Measurements from ENCODE around the gene L3MBTL4. TPM values are rescaled to one million over a fixed set of nuclear protein-coding genes. Genes with fewer than 3 reads are reported as not detected.

Gene L3MBTL4
- total and polyA plus RNA-seq, 4 donors = 2.3 to 15.0 (median 5.0) TPM

DNA sequence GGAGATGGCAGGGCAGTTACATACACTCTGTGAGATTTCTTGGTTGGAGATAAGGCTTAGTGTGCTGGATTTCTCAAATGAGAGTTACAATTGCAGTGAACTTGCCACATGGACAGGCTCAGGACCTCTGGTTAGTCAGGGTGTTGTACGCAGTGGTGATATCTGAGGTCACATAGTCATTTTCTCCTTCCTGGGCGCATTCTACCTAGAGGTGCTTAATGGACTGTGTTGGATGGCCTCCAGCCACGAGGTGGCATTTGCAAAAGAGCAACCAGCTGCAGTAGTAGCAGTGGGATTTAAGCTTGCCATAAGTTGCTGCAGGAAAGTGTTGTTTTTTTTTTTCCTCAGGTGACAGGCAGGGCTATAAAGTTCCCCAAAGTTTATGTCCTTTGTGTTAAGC lies 345.6 kb downstream of the L3MBTL4 start:
- Histone ChIP-seq H3K9me3 (ENCODE audit: control insufficient read depth in 4 of 4, low read length in 3 of 4) (no peaks in the 10 kb centered on the region), H3K9ac (ENCODE audit: low read depth in 1 of 2, low read length in 2 of 2) (no peak overlapping the region), H3K27ac (ENCODE audit: low read depth in 1 of 2, low read length in 2 of 2) (no peak overlapping the region), H3K36me3 (ENCODE audit: control insufficient read depth in 4 of 4, insufficient read depth in 3 of 4, low read depth in 1 of 4, low read length in 3 of 4) (no peaks in the 10 kb centered on the region), H3K4me3 (ENCODE audit: low read depth in 1 of 3, low read length in 3 of 3) (no peak overlapping the region), H3K27me3 (ENCODE audit: control insufficient read depth in 4 of 4, insufficient read depth in 4 of 4, low read length in 3 of 4) (no peaks in the 10 kb centered on the region), H3K4me1 (ENCODE audit: control insufficient read depth in 4 of 4, insufficient read depth in 4 of 4, low read length in 3 of 4) (no peaks in the 10 kb centered on the region)
- WGBS = 95% methylated on average over 3 of the region's 3 CpGs
- no peak for TF ChIP-seq JUND (IDR thresholded peaks at IDR 0.05)
- DNase-seq (ENCODE audit: low spot score) = no peak

DNA sequence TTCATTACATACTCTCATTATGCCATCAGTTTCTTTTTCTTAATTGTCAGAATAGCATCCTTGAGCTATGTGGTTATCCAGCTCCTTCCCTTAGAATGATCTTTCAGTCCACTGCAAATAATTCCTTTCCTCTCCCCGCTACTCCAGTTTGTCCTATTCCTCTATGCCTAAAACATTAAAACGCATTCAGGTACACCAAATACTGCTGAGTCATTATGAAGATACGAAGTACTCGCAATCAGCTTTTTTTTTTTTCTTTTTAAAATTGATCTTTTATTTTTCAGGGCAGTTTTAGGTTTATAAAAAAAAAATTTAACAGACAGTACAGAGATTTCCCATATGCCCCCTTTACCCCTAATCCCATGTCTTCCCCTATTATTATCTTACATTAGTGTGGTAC lies 354.6 kb downstream of the L3MBTL4 start:
- Histone ChIP-seq H3K27me3 (ENCODE audit: control insufficient read depth in 4 of 4, insufficient read depth in 4 of 4, low read length in 3 of 4) (no peaks in the 10 kb centered on the region), H3K27ac (ENCODE audit: low read depth in 1 of 2, low read length in 2 of 2) (no peak overlapping the region), H3K36me3 (ENCODE audit: control insufficient read depth in 4 of 4, insufficient read depth in 3 of 4, low read depth in 1 of 4, low read length in 3 of 4) (no peaks in the 10 kb centered on the region), H3K4me3 (ENCODE audit: low read depth in 1 of 3, low read length in 3 of 3) (no peak overlapping the region), H3K4me1 (ENCODE audit: control insufficient read depth in 4 of 4, insufficient read depth in 4 of 4, low read length in 3 of 4) (no peaks in the 10 kb centered on the region), H3K9ac (ENCODE audit: low read depth in 1 of 2, low read length in 2 of 2) (no peak overlapping the region), H3K9me3 (ENCODE audit: control insufficient read depth in 4 of 4, low read length in 3 of 4) (no peaks in the 10 kb centered on the region)
- TF ChIP-seq, protein P1, sequence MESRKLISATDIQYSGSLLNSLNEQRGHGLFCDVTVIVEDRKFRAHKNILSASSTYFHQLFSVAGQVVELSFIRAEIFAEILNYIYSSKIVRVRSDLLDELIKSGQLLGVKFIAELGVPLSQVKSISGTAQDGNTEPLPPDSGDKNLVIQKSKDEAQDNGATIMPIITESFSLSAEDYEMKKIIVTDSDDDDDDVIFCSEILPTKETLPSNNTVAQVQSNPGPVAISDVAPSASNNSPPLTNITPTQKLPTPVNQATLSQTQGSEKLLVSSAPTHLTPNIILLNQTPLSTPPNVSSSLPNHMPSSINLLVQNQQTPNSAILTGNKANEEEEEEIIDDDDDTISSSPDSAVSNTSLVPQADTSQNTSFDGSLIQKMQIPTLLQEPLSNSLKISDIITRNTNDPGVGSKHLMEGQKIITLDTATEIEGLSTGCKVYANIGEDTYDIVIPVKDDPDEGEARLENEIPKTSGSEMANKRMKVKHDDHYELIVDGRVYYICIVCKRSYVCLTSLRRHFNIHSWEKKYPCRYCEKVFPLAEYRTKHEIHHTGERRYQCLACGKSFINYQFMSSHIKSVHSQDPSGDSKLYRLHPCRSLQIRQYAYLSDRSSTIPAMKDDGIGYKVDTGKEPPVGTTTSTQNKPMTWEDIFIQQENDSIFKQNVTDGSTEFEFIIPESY (IDR thresholded peaks at IDR 0.05) = no peak
- TF ChIP-seq FOXA1 (IDR thresholded peaks at IDR 0.05) (no peak), FOXA2 (IDR thresholded peaks at IDR 0.05) (no peak), TAF1 (conservative IDR thresholded peaks at IDR 0.05) (no peak), JUND (IDR thresholded peaks at IDR 0.05) (no peak), GABPA (IDR thresholded peaks at IDR 0.05 in 1 of 2, conservative IDR thresholded peaks at IDR 0.05 in 1 of 2) (no peak), EGR1 (IDR thresholded peaks at IDR 0.05; ENCODE audit: low read depth in 2 of 2) (no peak), RAD21 (IDR thresholded peaks at IDR 0.05) (no peak)
- TF ChIP-seq, protein P2, sequence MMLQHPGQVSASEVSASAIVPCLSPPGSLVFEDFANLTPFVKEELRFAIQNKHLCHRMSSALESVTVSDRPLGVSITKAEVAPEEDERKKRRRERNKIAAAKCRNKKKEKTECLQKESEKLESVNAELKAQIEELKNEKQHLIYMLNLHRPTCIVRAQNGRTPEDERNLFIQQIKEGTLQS (IDR thresholded peaks at IDR 0.05) = no peak
- TF ChIP-seq, protein P3, sequence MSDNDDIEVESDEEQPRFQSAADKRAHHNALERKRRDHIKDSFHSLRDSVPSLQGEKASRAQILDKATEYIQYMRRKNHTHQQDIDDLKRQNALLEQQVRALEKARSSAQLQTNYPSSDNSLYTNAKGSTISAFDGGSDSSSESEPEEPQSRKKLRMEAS (IDR thresholded peaks at IDR 0.05) = no peak
- TF ChIP-seq, protein P4, sequence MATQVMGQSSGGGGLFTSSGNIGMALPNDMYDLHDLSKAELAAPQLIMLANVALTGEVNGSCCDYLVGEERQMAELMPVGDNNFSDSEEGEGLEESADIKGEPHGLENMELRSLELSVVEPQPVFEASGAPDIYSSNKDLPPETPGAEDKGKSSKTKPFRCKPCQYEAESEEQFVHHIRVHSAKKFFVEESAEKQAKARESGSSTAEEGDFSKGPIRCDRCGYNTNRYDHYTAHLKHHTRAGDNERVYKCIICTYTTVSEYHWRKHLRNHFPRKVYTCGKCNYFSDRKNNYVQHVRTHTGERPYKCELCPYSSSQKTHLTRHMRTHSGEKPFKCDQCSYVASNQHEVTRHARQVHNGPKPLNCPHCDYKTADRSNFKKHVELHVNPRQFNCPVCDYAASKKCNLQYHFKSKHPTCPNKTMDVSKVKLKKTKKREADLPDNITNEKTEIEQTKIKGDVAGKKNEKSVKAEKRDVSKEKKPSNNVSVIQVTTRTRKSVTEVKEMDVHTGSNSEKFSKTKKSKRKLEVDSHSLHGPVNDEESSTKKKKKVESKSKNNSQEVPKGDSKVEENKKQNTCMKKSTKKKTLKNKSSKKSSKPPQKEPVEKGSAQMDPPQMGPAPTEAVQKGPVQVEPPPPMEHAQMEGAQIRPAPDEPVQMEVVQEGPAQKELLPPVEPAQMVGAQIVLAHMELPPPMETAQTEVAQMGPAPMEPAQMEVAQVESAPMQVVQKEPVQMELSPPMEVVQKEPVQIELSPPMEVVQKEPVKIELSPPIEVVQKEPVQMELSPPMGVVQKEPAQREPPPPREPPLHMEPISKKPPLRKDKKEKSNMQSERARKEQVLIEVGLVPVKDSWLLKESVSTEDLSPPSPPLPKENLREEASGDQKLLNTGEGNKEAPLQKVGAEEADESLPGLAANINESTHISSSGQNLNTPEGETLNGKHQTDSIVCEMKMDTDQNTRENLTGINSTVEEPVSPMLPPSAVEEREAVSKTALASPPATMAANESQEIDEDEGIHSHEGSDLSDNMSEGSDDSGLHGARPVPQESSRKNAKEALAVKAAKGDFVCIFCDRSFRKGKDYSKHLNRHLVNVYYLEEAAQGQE (IDR thresholded peaks at IDR 0.05) = no peak
- no peak for DNase-seq (ENCODE audit: low spot score)
- WGBS = 92% methylated on average over 4 of the region's 4 CpGs

DNA sequence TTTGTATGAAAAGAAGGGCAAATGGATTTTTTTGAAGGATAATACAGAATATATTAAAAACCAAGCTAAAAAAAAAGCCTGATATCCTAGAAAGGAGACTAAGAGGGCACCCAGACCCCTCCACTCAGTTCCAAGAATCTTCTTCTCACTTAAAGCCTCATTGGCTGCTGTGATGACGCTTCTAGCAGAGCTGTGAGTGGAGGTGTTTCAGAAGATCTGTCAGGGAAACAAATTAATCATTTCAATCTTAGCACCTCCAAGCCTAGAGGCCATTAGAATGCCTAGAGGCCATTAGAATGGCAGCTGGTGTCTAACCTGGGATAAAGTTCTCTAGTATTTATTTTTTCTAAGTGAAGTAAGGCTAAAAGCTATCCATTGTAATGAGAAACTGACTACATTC lies 355.2 kb downstream of the L3MBTL4 start:
- Histone ChIP-seq H3K9ac (ENCODE audit: low read depth in 1 of 2, low read length in 2 of 2) (no peak overlapping the region), H3K4me3 (ENCODE audit: low read depth in 1 of 3, low read length in 3 of 3) (no peak overlapping the region), H3K27me3 (ENCODE audit: control insufficient read depth in 4 of 4, insufficient read depth in 4 of 4, low read length in 3 of 4) (no peaks in the 10 kb centered on the region), H3K9me3 (ENCODE audit: control insufficient read depth in 4 of 4, low read length in 3 of 4) (no peaks in the 10 kb centered on the region), H3K27ac (ENCODE audit: low read depth in 1 of 2, low read length in 2 of 2) (no peak overlapping the region), H3K4me1 (ENCODE audit: control insufficient read depth in 4 of 4, insufficient read depth in 4 of 4, low read length in 3 of 4) (no peaks in the 10 kb centered on the region), H3K36me3 (ENCODE audit: control insufficient read depth in 4 of 4, insufficient read depth in 3 of 4, low read depth in 1 of 4, low read length in 3 of 4) (no peaks in the 10 kb centered on the region)
- WGBS = 89% methylated on average over 1 of the region's 1 CpG
- TF ChIP-seq, protein P2 (IDR thresholded peaks at IDR 0.05) = no peak
- TF ChIP-seq FOXA1 (IDR thresholded peaks at IDR 0.05) (no peak), EGR1 (IDR thresholded peaks at IDR 0.05; ENCODE audit: low read depth in 2 of 2) (no peak), HNF4A (conservative IDR thresholded peaks at IDR 0.05) (no peak), NR2F2 (IDR thresholded peaks at IDR 0.05) (no peak)
- DNase-seq (ENCODE audit: low spot score) = no peak

Measured in liver (tissue), 9 donors.